Activated naive CD8-positive, alpha-beta T cell treated with anti-CD3 and anti-CD28 coated beads, Interleukin-2, amount 50 U/mL, for 24 hours (primary cell): ENCODE results near the gene INTS2.
"Not testable (repeated sequence)": the region's sequence is repeated elsewhere in the genome, so short reads cannot be mapped to it uniquely, and the experiment has no call there.

Source experiments
- ATAC-seq: fragments of 150-1000 bp; cut with Tn5 transposase; one replicate; pipeline ENCODE4 v1.10.0; 2021
- DNase-seq: peaks from one replicate; pipeline ENCODE4 v3.0.0; 2021
- H3K27ac Mint-ChIP-seq: one replicate; pipeline ENCODE4 v1.8.0; 2021; ENCODE audit warnings: mild to moderate bottlenecking, mixed read lengths
- H3K27me3 Mint-ChIP-seq: one replicate; pipeline ENCODE4 v1.8.0; 2021; ENCODE audit warnings: mixed read lengths
- H3K36me3 Mint-ChIP-seq: one replicate; pipeline ENCODE4 v1.8.0; 2021; ENCODE audit warnings: low read depth, mixed read lengths
- H3K4me1 Mint-ChIP-seq: one replicate; pipeline ENCODE4 v1.8.0; 2021; ENCODE audit warnings: mixed read lengths
- H3K4me3 Mint-ChIP-seq: one replicate; pipeline ENCODE4 v1.8.0; 2021; ENCODE audit warnings: mild to moderate bottlenecking, moderate library complexity, mixed read lengths
- H3K9me3 Mint-ChIP-seq: one replicate; pipeline ENCODE4 v1.8.0; 2021; ENCODE audit warnings: mixed read lengths

INTS2 gene

GRCh38 chr17:61878520-61878919, 49.3 kb downstream of the INTS2 start:
- no peak overlapping the region for H3K27ac Mint-ChIP-seq
- no peak overlapping the region for H3K4me3 Mint-ChIP-seq
- no peaks in the 10 kb centered on the region for H3K4me1 Mint-ChIP-seq
- H3K36me3 Mint-ChIP-seq, result peaks cover 26% of the 10 kb centered on the region
- DNase-seq, result no peak
- no peak for ATAC-seq
- H3K9me3 Mint-ChIP-seq, result no peaks in the 10 kb centered on the region
- H3K27me3 Mint-ChIP-seq, result no peaks in the 10 kb centered on the region

GRCh38 chr17:61877837-61878236, 49.9 kb downstream of the INTS2 start:
- Mint-ChIP-seq H3K36me3 (peaks cover 26% of the 10 kb centered on the region), H3K27me3 (no peaks in the 10 kb centered on the region), H3K4me3 (no peak overlapping the region), H3K9me3 (no peaks in the 10 kb centered on the region), H3K4me1 (no peaks in the 10 kb centered on the region), H3K27ac (no peak overlapping the region)
- ATAC-seq (no peak), DNase-seq (no peak)

GRCh38 chr17:61875804-61876203, 52.0 kb downstream of the INTS2 start:
- Mint-ChIP-seq H3K4me1 (no peaks in the 10 kb centered on the region), H3K4me3 (no peak overlapping the region), H3K27me3 (no peaks in the 10 kb centered on the region), H3K27ac (no peak overlapping the region), H3K36me3 (peaks cover 20% of the 10 kb centered on the region), H3K9me3 (no peaks in the 10 kb centered on the region)
- ATAC-seq (no peak), DNase-seq (no peak)

- H3K4me3 Mint-ChIP-seq, result no peak overlapping the region
- peaks cover 20% of the 10 kb centered on the region for H3K36me3 Mint-ChIP-seq
- ATAC-seq, result peak; percentile 28
- no peak for DNase-seq
- no peaks in the 10 kb centered on the region for H3K4me1 Mint-ChIP-seq
- no peaks in the 10 kb centered on the region for H3K9me3 Mint-ChIP-seq
- no peak overlapping the region for H3K27ac Mint-ChIP-seq
- H3K27me3 Mint-ChIP-seq, result no peaks in the 10 kb centered on the region
Observed at GRCh38 chr17:61875285-61875684, 52.5 kb downstream of the INTS2 start.

GRCh38 chr17:61874075-61874474, 53.7 kb downstream of the INTS2 start:
- Mint-ChIP-seq H3K27ac (no peak overlapping the region), H3K36me3 (peaks cover 29% of the 10 kb centered on the region), H3K4me3 (no peak overlapping the region), H3K4me1 (no peaks in the 10 kb centered on the region), H3K9me3 (no peaks in the 10 kb centered on the region), H3K27me3 (no peaks in the 10 kb centered on the region)
- no peak for DNase-seq
- no peak for ATAC-seq

GRCh38 chr17:61872099-61872498, 55.7 kb downstream of the INTS2 start:
- Mint-ChIP-seq H3K36me3 (peaks cover 25% of the 10 kb centered on the region), H3K27ac (no peak overlapping the region), H3K4me1 (no peaks in the 10 kb centered on the region), H3K4me3 (no peak overlapping the region), H3K27me3 (no peaks in the 10 kb centered on the region), H3K9me3 (no peaks in the 10 kb centered on the region)
- DNase-seq, result no peak
- ATAC-seq, result no peak

GRCh38 chr17:61869138-61869537, 58.6 kb downstream of the INTS2 start:
- Mint-ChIP-seq H3K9me3 (no peaks in the 10 kb centered on the region), H3K36me3 (peaks cover 22% of the 10 kb centered on the region), H3K4me3 (no peak overlapping the region), H3K4me1 (peaks cover under 1% of the 10 kb centered on the region), H3K27me3 (no peaks in the 10 kb centered on the region), H3K27ac (no peak overlapping the region)
- DNase-seq (no peak), ATAC-seq (no peak)

GRCh38 chr17:61868074-61868473, 59.7 kb downstream of the INTS2 start:
- Mint-ChIP-seq H3K9me3 (no peaks in the 10 kb centered on the region), H3K4me3 (no peak overlapping the region), H3K27ac (no peak overlapping the region), H3K36me3 (peaks cover 18% of the 10 kb centered on the region), H3K4me1 (peaks cover 6% of the 10 kb centered on the region), H3K27me3 (no peaks in the 10 kb centered on the region)
- DNase-seq, result no peak
- ATAC-seq, result no peak

- Mint-ChIP-seq H3K27ac (no peak overlapping the region), H3K4me3 (no peak overlapping the region), H3K36me3 (peaks cover 18% of the 10 kb centered on the region), H3K9me3 (no peaks in the 10 kb centered on the region), H3K4me1 (peaks cover 13% of the 10 kb centered on the region), H3K27me3 (no peaks in the 10 kb centered on the region)
- DNase-seq (no peak), ATAC-seq (no peak)
Observed at GRCh38 chr17:61867033-61867432, 60.7 kb downstream of the INTS2 start.

- no peak for ATAC-seq
- no peak for DNase-seq
- Mint-ChIP-seq H3K36me3 (peaks cover 16% of the 10 kb centered on the region), H3K27me3 (no peaks in the 10 kb centered on the region), H3K9me3 (no peaks in the 10 kb centered on the region), H3K4me1 (peaks cover 20% of the 10 kb centered on the region), H3K27ac (peak overlapping the region; percentile 86), H3K4me3 (peak overlapping the region; percentile 91)
Observed at GRCh38 chr17:61863801-61864126, 64.0 kb downstream of the INTS2 start.

- Mint-ChIP-seq H3K9me3 (no peaks in the 10 kb centered on the region), H3K27me3 (no peaks in the 10 kb centered on the region), H3K4me3 (peak within 1 kb of the TSS; percentile 91), H3K27ac (peak within 1 kb of the TSS; percentile 86), H3K36me3 (peaks cover 15% of the 10 kb centered on the region), H3K4me1 (peaks cover 20% of the 10 kb centered on the region)
- peak; percentile 90 for DNase-seq
- peak; percentile 95 for ATAC-seq
Observed at GRCh38 chr17:61862975-61863800, 64.6 kb downstream of the INTS2 start, which contains the start of gene BRIP1. TSS of gene BRIP1 (minus strand) at chr17:61863528. CDS start at chr17:61861539, 1,989 bp downstream.

GRCh38 chr17:61862105-61862574, 65.6 kb downstream of the INTS2 start:
- peak overlapping the region; percentile 86 for H3K27ac Mint-ChIP-seq
- peaks cover 14% of the 10 kb centered on the region for H3K36me3 Mint-ChIP-seq
- H3K4me3 Mint-ChIP-seq, result peak overlapping the region; percentile 91
- ATAC-seq (no peak), DNase-seq (no peak)
- H3K27me3 Mint-ChIP-seq, result no peaks in the 10 kb centered on the region
- H3K9me3 Mint-ChIP-seq, result no peaks in the 10 kb centered on the region
- peaks cover 20% of the 10 kb centered on the region for H3K4me1 Mint-ChIP-seq

- DNase-seq, H3K27me3 Mint-ChIP-seq, H3K4me3 Mint-ChIP-seq, ATAC-seq, H3K27ac Mint-ChIP-seq, H3K9me3 Mint-ChIP-seq: not testable (repeated sequence)
- Mint-ChIP-seq H3K4me1 (peaks cover 20% of the 10 kb centered on the region), H3K36me3 (peaks cover 18% of the 10 kb centered on the region)
Observed at GRCh38 chr17:61860397-61860796, 67.4 kb downstream of the INTS2 start.

- Mint-ChIP-seq H3K4me1 (no peaks in the 10 kb centered on the region), H3K36me3 (peaks cover 35% of the 10 kb centered on the region), H3K27ac (no peak overlapping the region), H3K9me3 (no peaks in the 10 kb centered on the region), H3K27me3 (no peaks in the 10 kb centered on the region), H3K4me3 (no peak overlapping the region)
- ATAC-seq (no peak), DNase-seq (no peak)
Observed at GRCh38 chr17:61856035-61856434, 71.7 kb downstream of the INTS2 start.

- no peak for ATAC-seq
Observed at GRCh38 chr17:61852857-61853256, 74.9 kb downstream of the INTS2 start.

More at GRCh38 chr17:61852857-61853256, 74.9 kb downstream of the INTS2 start:
- Mint-ChIP-seq H3K36me3 (peaks cover 33% of the 10 kb centered on the region), H3K9me3 (no peaks in the 10 kb centered on the region), H3K4me3 (no peak overlapping the region), H3K4me1 (no peaks in the 10 kb centered on the region), H3K27ac (no peak overlapping the region), H3K27me3 (no peaks in the 10 kb centered on the region)
- no peak for DNase-seq
